HG03159 (cell line): ENCODE results near the gene ACTG1.

Experiments
- ATAC-seq: cut with Tn5 transposase; IDR thresholded peaks from one replicate; pipeline ENCODE4 v1.9.1; 2021; ENCODE audit warnings: mild to moderate bottlenecking, moderate library complexity; ENCODE audit not compliant: unreplicated experiment

Gene ACTG1

GRCh38 chr17:81545160-81545949 lies 32.8 kb upstream of the ACTG1 start:
- ATAC-seq = no peak

GRCh38 chr17:81544281-81544974 lies 31.8 kb upstream of the ACTG1 start:
- no peak for ATAC-seq

- no peak for ATAC-seq
Measured at GRCh38 chr17:81543756-81544155, 31.2 kb upstream of the ACTG1 start.

- no peak for ATAC-seq
Measured at GRCh38 chr17:81543339-81543675, 30.7 kb upstream of the ACTG1 start.

GRCh38 chr17:81542431-81543338 lies 30.1 kb upstream of the ACTG1 start:
- no peak for ATAC-seq

- ATAC-seq = no peak
Measured at GRCh38 chr17:81541123-81541522, 28.5 kb upstream of the ACTG1 start.

- no peak for ATAC-seq
Measured at GRCh38 chr17:81540676-81541027, 28.1 kb upstream of the ACTG1 start.

GRCh38 chr17:81539961-81540675 lies 27.5 kb upstream of the ACTG1 start:
- no peak for ATAC-seq

- ATAC-seq = no peak
Measured at GRCh38 chr17:81539571-81539900, 26.9 kb upstream of the ACTG1 start.

GRCh38 chr17:81538651-81539570 lies 26.3 kb upstream of the ACTG1 start:
- no peak for ATAC-seq

- no peak for ATAC-seq
Measured at GRCh38 chr17:81537856-81538555, 25.4 kb upstream of the ACTG1 start.

- ATAC-seq = no peak
Measured at GRCh38 chr17:81537343-81537855, 24.8 kb upstream of the ACTG1 start.

- ATAC-seq = no peak
Measured at GRCh38 chr17:81536299-81537290, 24.0 kb upstream of the ACTG1 start.

- ATAC-seq = no peak
Measured at GRCh38 chr17:81535480-81536298, 23.1 kb upstream of the ACTG1 start.

- ATAC-seq = no peak
Measured at GRCh38 chr17:81535007-81535328, 22.4 kb upstream of the ACTG1 start.

- no peak for ATAC-seq
Measured at GRCh38 chr17:81534157-81535006, 21.8 kb upstream of the ACTG1 start.
